HG03571 (cell line): ENCODE results near the gene PRR32.
"Not testable (repeated sequence)": the region's sequence is repeated elsewhere in the genome, so short reads cannot be mapped to it uniquely, and the experiment has no call there.

Experiments
- ATAC-seq: cut with Tn5 transposase; IDR thresholded peaks from one replicate; pipeline ENCODE4 v1.9.1; 2021; ENCODE audit not compliant: unreplicated experiment

PRR32 gene

GRCh38 chrX:126819429-126819828 lies at the start of gene PRR32:
TSS of gene PRR32 (plus strand) at chrX:126819729. CDS start at chrX:126819844, 115 bp downstream.
- no peak for ATAC-seq

GRCh38 chrX:126770179-126770578 lies 49.4 kb upstream of the PRR32 start:
- no peak for ATAC-seq

- ATAC-seq = no peak
Observed at GRCh38 chrX:126785539-126785938, 34.0 kb upstream of the PRR32 start.

GRCh38 chrX:126799059-126799458 lies 20.5 kb upstream of the PRR32 start:
- ATAC-seq = no peak

GRCh38 chrX:126806784-126807183 lies 12.7 kb upstream of the PRR32 start:
- not testable (repeated sequence) for ATAC-seq

- no peak for ATAC-seq
Observed at GRCh38 chrX:126815806-126816205, 3.7 kb upstream of the PRR32 start.

- no peak for ATAC-seq
Observed at GRCh38 chrX:126820700-126821420, 1.3 kb downstream of the PRR32 start.

GRCh38 chrX:126824338-126825007 lies 4.9 kb downstream of the PRR32 start:
- no peak for ATAC-seq

GRCh38 chrX:126825566-126826193 lies 6.2 kb downstream of the PRR32 start:
- no peak for ATAC-seq

GRCh38 chrX:126836186-126836585 lies 16.7 kb downstream of the PRR32 start:
- ATAC-seq = no peak

- ATAC-seq = no peak
Observed at GRCh38 chrX:126847143-126847542, 27.6 kb downstream of the PRR32 start.

GRCh38 chrX:126855839-126856524 lies 36.5 kb downstream of the PRR32 start:
- ATAC-seq = no peak
